ENCODE data around the gene MAD2L1BP. TPM values are rescaled to one million over a fixed set of nuclear protein-coding genes. Genes with fewer than 3 reads are reported as not detected.
"Not testable (repeated sequence)": the region's sequence is repeated elsewhere in the genome, so short reads cannot be mapped to it uniquely, and the experiment has no call there.

The MAD2L1BP gene
- total RNA-seq, 1 donor from 2014 or later, result 27.6 TPM

GRCh38 chr6:43628393-43629103 is 7.1 kb upstream of the MAD2L1BP start:
- peak; percentile 31 for DNase-seq

DNA sequence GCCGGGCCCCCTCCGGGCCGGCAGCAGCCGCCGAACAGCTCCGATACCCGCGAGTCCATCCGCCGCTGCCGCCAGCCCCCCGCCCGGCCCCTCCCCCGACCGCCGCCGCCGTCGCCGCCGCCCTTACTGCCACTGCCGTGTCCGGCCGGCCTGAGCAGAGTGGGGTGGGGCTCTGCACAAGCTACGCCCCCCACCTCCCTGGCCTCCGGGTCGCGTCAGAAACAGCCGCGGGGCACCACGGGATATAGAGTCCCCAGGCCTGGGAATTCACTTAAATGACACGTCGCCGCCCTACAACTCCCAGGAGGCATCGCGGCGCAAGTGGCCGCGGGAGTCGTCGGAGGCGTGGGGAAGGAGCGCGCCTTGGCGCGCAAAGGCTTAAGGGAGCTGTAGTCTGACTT is 6.5 kb upstream of the MAD2L1BP start, which contains the start of gene GTPBP2:
Gene GTPBP2, minus strand, starts transcription at position 161 of the 401 bp plus-strand sequence. Its CDS starts 102 bp downstream, at position 59.
- intact Hi-C loops (cut with micrococcal nuclease), result no loop called here
- TF ChIP-seq CTCF (IDR thresholded peaks at IDR 0.05; ENCODE audit: borderline replicate concordance), result no peak
- no peaks in the 10 kb centered on the region for H3K9me3 ChIP-seq (replicated peaks)

More at GRCh38 chr6:43628393-43629103, 7.1 kb upstream of the MAD2L1BP start:
- Histone ChIP-seq H3K36me3 (peaks cover 29% of the 10 kb centered on the region), H3K27ac (replicated peaks) (peak overlapping the region; percentile 99), H3K4me1 (peaks cover 47% of the 10 kb centered on the region), H3K9me3 (replicated peaks) (no peaks in the 10 kb centered on the region), H3K4me3 (peak overlapping the region; percentile 99), H3K27me3 (ENCODE audit: low read depth) (no peaks in the 10 kb centered on the region)
- no peak for TF ChIP-seq CTCF (IDR thresholded peaks at IDR 0.05; ENCODE audit: borderline replicate concordance)
- intact Hi-C loops (cut with micrococcal nuclease), result no loop called here

DNA sequence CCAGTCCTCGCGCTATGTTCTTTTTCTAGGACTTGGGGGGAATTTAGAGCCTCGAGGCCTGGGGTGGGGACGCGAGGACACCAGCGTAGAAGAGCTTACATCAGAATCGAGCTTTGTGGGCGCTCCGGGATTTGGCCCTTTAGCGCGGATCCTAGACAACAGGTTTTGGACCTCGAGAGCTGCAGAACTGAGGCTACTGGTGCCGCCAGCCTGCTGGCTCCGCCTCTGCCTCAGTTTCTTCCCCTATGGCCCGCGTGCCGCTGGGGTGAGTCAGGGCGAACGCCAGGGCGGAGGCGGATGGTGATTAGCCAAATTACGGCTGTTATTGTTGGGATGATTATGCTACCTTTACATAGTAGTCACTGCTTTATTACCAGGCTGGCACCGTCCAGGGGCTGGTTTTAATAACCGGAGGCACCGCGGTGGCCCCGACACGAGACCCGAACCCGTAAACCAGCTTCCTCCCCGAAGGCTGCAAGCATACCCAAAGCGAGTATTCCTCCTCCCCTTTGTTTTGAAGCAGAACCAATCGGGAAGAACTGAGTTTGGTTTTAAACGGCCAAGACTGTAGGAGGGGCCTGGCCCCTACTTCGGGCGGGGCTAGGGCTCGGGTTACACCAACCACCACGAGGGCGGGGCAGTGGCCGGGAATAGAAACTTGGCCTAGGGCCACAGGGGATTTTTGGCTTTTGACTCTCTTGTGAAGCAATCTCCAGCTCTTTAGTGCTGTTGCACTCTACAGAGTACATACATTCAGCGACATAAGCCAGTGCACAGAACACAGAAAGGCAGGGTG is 5.9 kb upstream of the MAD2L1BP start:
- Histone ChIP-seq H3K36me3 (peaks cover 18% of the 10 kb centered on the region), H3K4me3 (peak overlapping the region; percentile 99), H3K4me1 (peaks cover 47% of the 10 kb centered on the region), H3K9me3 (replicated peaks) (no peaks in the 10 kb centered on the region), H3K27ac (replicated peaks) (peak overlapping the region; percentile 99), H3K27me3 (ENCODE audit: low read depth) (no peaks in the 10 kb centered on the region)
- DNase-seq, result peak; percentile 96
- intact Hi-C loops (cut with micrococcal nuclease), result no loop called here
- no peak for TF ChIP-seq CTCF (IDR thresholded peaks at IDR 0.05; ENCODE audit: borderline replicate concordance)

More for the DNA sequence above, 6.5 kb upstream of the MAD2L1BP start, which contains the start of gene GTPBP2:
- Histone ChIP-seq H3K27me3 (ENCODE audit: low read depth) (no peaks in the 10 kb centered on the region), H3K4me3 (peak within 1 kb of the TSS; percentile 99), H3K27ac (replicated peaks) (peak within 1 kb of the TSS; percentile 99), H3K4me1 (peaks cover 47% of the 10 kb centered on the region), H3K36me3 (peaks cover 24% of the 10 kb centered on the region)
- DNase-seq, result peak; percentile 99

- peak overlapping the region; percentile 99 for H3K27ac ChIP-seq (replicated peaks)
- H3K4me1 ChIP-seq, result peaks cover 57% of the 10 kb centered on the region
- DNase-seq, result no peak
- no peak for TF ChIP-seq CTCF (IDR thresholded peaks at IDR 0.05; ENCODE audit: borderline replicate concordance)
- H3K36me3 ChIP-seq, result peaks cover 4% of the 10 kb centered on the region
- H3K9me3 ChIP-seq (replicated peaks), result no peaks in the 10 kb centered on the region
- intact Hi-C loops (cut with micrococcal nuclease), result no loop called here
- H3K4me3 ChIP-seq, result no peak overlapping the region
- no peaks in the 10 kb centered on the region for H3K27me3 ChIP-seq (ENCODE audit: low read depth)
Measured at GRCh38 chr6:43630980-43631619, 4.5 kb upstream of the MAD2L1BP start.

DNA sequence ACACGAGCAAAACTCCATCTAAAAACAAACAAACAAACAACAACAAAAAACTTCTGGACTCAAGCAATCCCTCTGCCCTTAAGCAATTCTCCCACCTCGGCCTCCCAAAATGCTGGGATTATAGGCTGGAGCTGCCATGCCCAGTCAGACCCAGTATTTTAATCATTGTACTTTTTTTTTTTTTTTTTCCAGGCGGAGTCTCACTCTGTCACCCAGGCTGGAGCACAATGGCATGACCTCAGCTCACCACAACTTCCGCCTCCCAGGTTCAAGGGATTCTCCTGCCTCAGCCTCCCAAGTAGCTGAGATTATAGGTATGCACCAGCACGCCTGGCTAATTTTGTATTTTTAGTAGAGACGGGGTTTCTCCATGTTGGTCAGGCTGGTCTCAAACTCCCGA is 2.6 kb upstream of the MAD2L1BP start:
- H3K27ac ChIP-seq (replicated peaks); intact Hi-C loops (cut with micrococcal nuclease); H3K27me3 ChIP-seq (ENCODE audit: low read depth); H3K9me3 ChIP-seq (replicated peaks); DNase-seq; H3K4me3 ChIP-seq: not testable (repeated sequence)
- peaks cover 58% of the 10 kb centered on the region for H3K4me1 ChIP-seq
- peaks cover 13% of the 10 kb centered on the region for H3K36me3 ChIP-seq

Measured in left ventricle myocardium inferior (tissue), 1 donor.